ENCODE measurements around the gene CDC27. TPM values are rescaled to one million over a fixed set of nuclear protein-coding genes. Genes with fewer than 3 reads are reported as not detected.
"Not testable (repeated sequence)": the region's sequence is repeated elsewhere in the genome, so short reads cannot be mapped to it uniquely, and the experiment has no call there.

CDC27 gene
- total RNA-seq, 5 donors from 2014 or later (not counting 1 experiment from before 2014, with no cell fraction given), result 54.6 to 66.0 (median 58.6) TPM

DNA sequence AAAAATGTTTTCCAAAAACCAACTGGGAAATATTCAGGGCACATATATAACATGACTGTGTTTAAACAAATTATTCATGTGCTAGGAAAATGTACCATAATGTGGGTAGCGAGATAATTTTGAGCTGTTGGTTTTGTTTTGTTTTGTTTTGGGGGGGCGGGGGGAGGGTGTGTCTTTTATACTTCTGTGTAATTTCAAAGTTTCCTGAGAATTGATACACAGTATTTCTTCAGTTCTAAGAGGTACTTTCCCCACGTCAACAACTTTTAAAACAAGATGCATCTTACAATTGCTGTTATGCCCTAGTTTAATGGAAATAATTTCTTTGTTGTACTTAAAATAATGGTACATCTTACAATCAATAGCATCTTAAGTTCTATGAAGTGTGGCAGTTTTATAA is 110.3 kb downstream of the CDC27 start:
- no peak overlapping the region for H3K27ac ChIP-seq (ENCODE audit: low read length)
- peaks cover 14% of the 10 kb centered on the region for H3K36me3 Mint-ChIP-seq
- no peak overlapping the region for H3K27ac Mint-ChIP-seq
- ATAC-seq (replicated peaks in 1 of 4) (no peak), DNase-seq (no peak)
- H3K27me3 Mint-ChIP-seq, result no peaks in the 10 kb centered on the region
- H3K9me3 Mint-ChIP-seq, result no peaks in the 10 kb centered on the region
- no peak overlapping the region for H3K4me3 Mint-ChIP-seq
- H3K27me3 ChIP-seq (replicated peaks in 1 of 2; ENCODE audit: control insufficient read depth in 2 of 2, extremely low read depth in 1 of 2, insufficient read depth in 2 of 2, low read length in 1 of 2), result no peaks in the 10 kb centered on the region
- ChIA-PET POLR2A (no interaction called here), CTCF (no interaction called here)
- H3K36me3 ChIP-seq (ENCODE audit: control insufficient read depth in 2 of 2, extremely low read depth in 1 of 2, insufficient read depth in 1 of 2, low read length in 1 of 2), result no peaks in the 10 kb centered on the region
- H3K4me1 Mint-ChIP-seq, result peaks cover 0 to 2% (median under 1%) of the 10 kb centered on the region in 3 donors
- H3K4me1 ChIP-seq (ENCODE audit: control insufficient read depth in 1 of 2, extremely low read depth in 1 of 2, insufficient read depth in 2 of 2, low read length in 2 of 2), result no peaks in the 10 kb centered on the region
- H3K9me3 ChIP-seq, result no peaks in the 10 kb centered on the region
- H3K4me3 ChIP-seq (ENCODE audit: control insufficient read depth in 1 of 2, extremely low read depth in 1 of 2, low read length in 1 of 2), result no peak overlapping the region
- no CpG with 5 or more reads among the region's 3 CpGs for WGBS (ENCODE audit: insufficient coverage)

DNA sequence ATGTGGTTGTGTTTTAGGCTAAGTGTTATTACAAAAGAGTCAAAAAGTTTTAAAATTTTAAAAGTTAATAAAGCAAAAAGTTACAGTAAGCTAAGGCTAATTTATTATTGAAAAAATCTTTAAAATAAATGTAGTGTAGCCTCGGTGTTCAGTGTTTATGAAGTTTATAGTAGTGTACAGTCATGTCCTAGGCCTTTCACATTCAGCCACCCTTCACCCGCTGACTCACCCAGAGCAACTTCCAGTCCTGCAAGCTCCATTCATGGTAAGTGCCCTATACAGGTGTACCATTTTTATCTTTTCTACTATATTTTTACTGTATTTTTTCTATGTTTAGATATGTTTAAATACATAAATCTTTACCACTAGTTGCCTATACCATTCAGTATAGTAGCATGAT is 111.5 kb downstream of the CDC27 start:
- H3K4me1 Mint-ChIP-seq, result peaks cover 0 to 4% (median 3%) of the 10 kb centered on the region in 3 donors
- no peak overlapping the region for H3K27ac ChIP-seq (ENCODE audit: low read length)
- H3K4me1 ChIP-seq (ENCODE audit: control insufficient read depth in 1 of 2, extremely low read depth in 1 of 2, insufficient read depth in 2 of 2, low read length in 2 of 2), result no peaks in the 10 kb centered on the region
- no peaks in the 10 kb centered on the region for H3K27me3 ChIP-seq (replicated peaks in 1 of 2; ENCODE audit: control insufficient read depth in 2 of 2, extremely low read depth in 1 of 2, insufficient read depth in 2 of 2, low read length in 1 of 2)
- DNase-seq (no peak), ATAC-seq (replicated peaks in 1 of 4) (no peak)
- no CpG with 5 or more reads among the region's 2 CpGs for WGBS (ENCODE audit: insufficient coverage)
- no peaks in the 10 kb centered on the region for H3K9me3 ChIP-seq
- no peak overlapping the region for H3K27ac Mint-ChIP-seq
- H3K4me3 Mint-ChIP-seq, result no peak overlapping the region
- H3K4me3 ChIP-seq (ENCODE audit: control insufficient read depth in 1 of 2, extremely low read depth in 1 of 2, low read length in 1 of 2), result no peak overlapping the region
- H3K27me3 Mint-ChIP-seq, result no peaks in the 10 kb centered on the region
- ChIA-PET CTCF (no interaction called here), POLR2A (no interaction called here)
- H3K36me3 Mint-ChIP-seq, result peaks cover 18% of the 10 kb centered on the region
- no peaks in the 10 kb centered on the region for H3K36me3 ChIP-seq (ENCODE audit: control insufficient read depth in 2 of 2, extremely low read depth in 1 of 2, insufficient read depth in 1 of 2, low read length in 1 of 2)
- H3K9me3 Mint-ChIP-seq, result no peaks in the 10 kb centered on the region

- no peaks in the 10 kb centered on the region for H3K9me3 Mint-ChIP-seq
- CTCF ChIA-PET, result interaction anchor here in 1 of 2 donors (0.7 kb wide), 1 partner anchor 923 kb away, joined by 3 read pairs; no protein-coding TSS in a partner anchor
- H3K27ac Mint-ChIP-seq, result no peak overlapping the region
- Histone ChIP-seq H3K9me3 (no peaks in the 10 kb centered on the region), H3K4me1 (ENCODE audit: control insufficient read depth in 1 of 2, extremely low read depth in 1 of 2, insufficient read depth in 2 of 2, low read length in 2 of 2) (peaks cover 0 to 8% of the 10 kb centered on the region in 2 experiments), H3K36me3 (ENCODE audit: control insufficient read depth in 2 of 2, extremely low read depth in 1 of 2, insufficient read depth in 1 of 2, low read length in 1 of 2) (no peaks in the 10 kb centered on the region), H3K4me3 (ENCODE audit: control insufficient read depth in 1 of 2, extremely low read depth in 1 of 2, low read length in 1 of 2) (no peak overlapping the region), H3K27me3 (replicated peaks in 1 of 2; ENCODE audit: control insufficient read depth in 2 of 2, extremely low read depth in 1 of 2, insufficient read depth in 2 of 2, low read length in 1 of 2) (no peaks in the 10 kb centered on the region), H3K27ac (ENCODE audit: low read length) (no peak overlapping the region)
- ATAC-seq (replicated peaks in 1 of 4) (no peak), DNase-seq (no peak)
- POLR2A ChIA-PET, result no interaction called here
- H3K4me1 Mint-ChIP-seq, result peaks cover 0 to 17% (median 14%) of the 10 kb centered on the region in 3 donors
- peaks cover 14% of the 10 kb centered on the region for H3K36me3 Mint-ChIP-seq
- H3K4me3 Mint-ChIP-seq, result no peak overlapping the region
- no CpG with 5 or more reads among the region's 1 CpG for WGBS (ENCODE audit: insufficient coverage)
- no peaks in the 10 kb centered on the region for H3K27me3 Mint-ChIP-seq
These were observed 112.9 kb downstream of the CDC27 start for GRCh38 chr17:47076171-47076570.

GRCh38 chr17:47074361-47074760 is 114.7 kb downstream of the CDC27 start:
- H3K4me3 Mint-ChIP-seq; H3K27me3 Mint-ChIP-seq; H3K4me3 ChIP-seq (ENCODE audit: control insufficient read depth in 1 of 2, extremely low read depth in 1 of 2, low read length in 1 of 2); ATAC-seq (replicated peaks in 1 of 4); H3K27ac ChIP-seq (ENCODE audit: low read length); CTCF ChIA-PET; H3K36me3 Mint-ChIP-seq; H3K9me3 ChIP-seq; POLR2A ChIA-PET; H3K27me3 ChIP-seq (replicated peaks in 1 of 2; ENCODE audit: control insufficient read depth in 2 of 2, extremely low read depth in 1 of 2, insufficient read depth in 2 of 2, low read length in 1 of 2); H3K36me3 ChIP-seq (ENCODE audit: control insufficient read depth in 2 of 2, extremely low read depth in 1 of 2, insufficient read depth in 1 of 2, low read length in 1 of 2); H3K27ac Mint-ChIP-seq; DNase-seq; H3K9me3 Mint-ChIP-seq; H3K4me1 ChIP-seq (ENCODE audit: control insufficient read depth in 1 of 2, extremely low read depth in 1 of 2, insufficient read depth in 2 of 2, low read length in 2 of 2): not testable (repeated sequence)
- peaks cover 0 to 23% (median 19%) of the 10 kb centered on the region in 3 donors for H3K4me1 Mint-ChIP-seq
- WGBS (ENCODE audit: insufficient coverage), result no CpG with 5 or more reads among the region's 1 CpG

- H3K4me1 ChIP-seq (ENCODE audit: control insufficient read depth in 1 of 2, extremely low read depth in 1 of 2, insufficient read depth in 2 of 2, low read length in 2 of 2); H3K36me3 ChIP-seq (ENCODE audit: control insufficient read depth in 2 of 2, extremely low read depth in 1 of 2, insufficient read depth in 1 of 2, low read length in 1 of 2); H3K9me3 ChIP-seq; H3K27me3 ChIP-seq (replicated peaks in 1 of 2; ENCODE audit: control insufficient read depth in 2 of 2, extremely low read depth in 1 of 2, insufficient read depth in 2 of 2, low read length in 1 of 2); ATAC-seq (replicated peaks in 1 of 4); H3K27ac Mint-ChIP-seq; H3K27ac ChIP-seq (ENCODE audit: low read length); H3K36me3 Mint-ChIP-seq; CTCF ChIA-PET; POLR2A ChIA-PET; H3K4me3 Mint-ChIP-seq; H3K27me3 Mint-ChIP-seq; H3K4me3 ChIP-seq (ENCODE audit: control insufficient read depth in 1 of 2, extremely low read depth in 1 of 2, low read length in 1 of 2); H3K9me3 Mint-ChIP-seq; DNase-seq: not testable (repeated sequence)
- WGBS (ENCODE audit: insufficient coverage), result 100% methylated on average over 1 of the region's 4 CpGs
- peaks cover 5 to 25% (median 22%) of the 10 kb centered on the region in 3 donors for H3K4me1 Mint-ChIP-seq
These were observed 115.5 kb downstream of the CDC27 start for GRCh38 chr17:47073629-47074028.

DNA sequence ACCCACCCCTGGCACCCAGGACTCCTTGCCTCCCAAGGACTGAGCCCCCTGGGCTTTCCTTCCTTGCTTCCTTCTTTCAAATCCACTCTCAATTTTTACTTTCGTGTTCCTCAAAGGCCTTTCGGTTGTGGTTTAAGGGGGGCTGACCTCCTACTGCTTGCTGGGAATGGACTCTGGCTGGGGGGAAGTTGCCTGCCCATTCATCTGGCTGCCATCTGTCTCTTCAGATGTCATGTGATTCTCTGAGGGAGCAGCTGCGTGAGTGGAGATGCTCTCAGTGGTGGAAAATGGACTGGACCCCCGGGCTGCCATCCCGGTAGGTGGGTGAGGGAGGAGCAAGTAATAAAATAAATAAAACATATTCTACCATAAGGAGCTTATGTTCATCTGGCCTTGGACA is 116.2 kb downstream of the CDC27 start:
- DNase-seq, result no peak
- no peaks in the 10 kb centered on the region for H3K27me3 Mint-ChIP-seq
- no CpG with 5 or more reads among the region's 5 CpGs for WGBS (ENCODE audit: insufficient coverage)
- CTCF ChIA-PET, result no interaction called here
- H3K27ac Mint-ChIP-seq, result peak overlapping the region; percentile 40 to 66
- peaks cover 10 to 30% (median 25%) of the 10 kb centered on the region in 3 donors for H3K4me1 Mint-ChIP-seq
- Histone ChIP-seq H3K27me3 (replicated peaks in 1 of 2; ENCODE audit: control insufficient read depth in 2 of 2, extremely low read depth in 1 of 2, insufficient read depth in 2 of 2, low read length in 1 of 2) (no peaks in the 10 kb centered on the region), H3K27ac (ENCODE audit: low read length) (no peak overlapping the region), H3K36me3 (ENCODE audit: control insufficient read depth in 2 of 2, extremely low read depth in 1 of 2, insufficient read depth in 1 of 2, low read length in 1 of 2) (no peaks in the 10 kb centered on the region), H3K9me3 (no peaks in the 10 kb centered on the region), H3K4me3 (ENCODE audit: control insufficient read depth in 1 of 2, extremely low read depth in 1 of 2, low read length in 1 of 2) (no peak overlapping the region), H3K4me1 (ENCODE audit: control insufficient read depth in 1 of 2, extremely low read depth in 1 of 2, insufficient read depth in 2 of 2, low read length in 2 of 2) (peaks cover 0 to 9% of the 10 kb centered on the region in 2 experiments)
- no peak overlapping the region for H3K4me3 Mint-ChIP-seq
- no peak for ATAC-seq (replicated peaks in 1 of 4)
- POLR2A ChIA-PET, result no interaction called here
- H3K9me3 Mint-ChIP-seq, result no peaks in the 10 kb centered on the region
- H3K36me3 Mint-ChIP-seq, result peaks cover 9% of the 10 kb centered on the region

DNA sequence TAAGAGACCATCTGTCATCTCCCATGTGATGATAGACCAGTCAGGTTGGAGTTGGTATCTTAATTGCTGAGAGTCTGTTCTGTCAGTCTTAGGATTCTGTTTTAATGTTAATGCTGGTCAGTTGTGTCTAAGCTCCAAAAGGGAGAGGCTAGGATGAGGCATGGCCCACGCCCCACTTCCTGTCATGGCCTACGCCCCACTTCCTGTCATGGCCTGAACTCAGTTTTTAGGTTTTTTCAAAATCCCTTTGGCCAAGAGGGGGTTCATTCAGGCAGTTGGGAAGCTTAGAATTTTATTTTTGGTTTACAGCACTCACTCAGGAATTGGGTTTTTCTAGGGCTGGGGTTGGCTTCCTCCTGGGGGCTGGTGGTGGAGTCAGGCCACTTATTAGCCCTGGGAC is 117.9 kb downstream of the CDC27 start:
- H3K9me3 Mint-ChIP-seq; POLR2A ChIA-PET; H3K4me3 ChIP-seq (ENCODE audit: control insufficient read depth in 1 of 2, extremely low read depth in 1 of 2, low read length in 1 of 2); H3K27me3 Mint-ChIP-seq; H3K36me3 Mint-ChIP-seq; H3K9me3 ChIP-seq; DNase-seq; ATAC-seq (replicated peaks in 1 of 4); H3K27me3 ChIP-seq (replicated peaks in 1 of 2; ENCODE audit: control insufficient read depth in 2 of 2, extremely low read depth in 1 of 2, insufficient read depth in 2 of 2, low read length in 1 of 2); H3K4me3 Mint-ChIP-seq; CTCF ChIA-PET; H3K36me3 ChIP-seq (ENCODE audit: control insufficient read depth in 2 of 2, extremely low read depth in 1 of 2, insufficient read depth in 1 of 2, low read length in 1 of 2); H3K27ac ChIP-seq (ENCODE audit: low read length): not testable (repeated sequence)
- Mint-ChIP-seq H3K27ac (peak overlapping the region in 1 of 2 donors; percentile 4), H3K4me1 (peaks cover 25 to 42% (median 36%) of the 10 kb centered on the region in 3 donors)
- no CpG with 5 or more reads among the region's 2 CpGs for WGBS (ENCODE audit: insufficient coverage)
- peaks cover 6 to 14% of the 10 kb centered on the region in 2 experiments for H3K4me1 ChIP-seq (ENCODE audit: control insufficient read depth in 1 of 2, extremely low read depth in 1 of 2, insufficient read depth in 2 of 2, low read length in 2 of 2)

Measured in T-cell (primary cell).